Activated CD4-positive, alpha-beta T cell treated with anti-CD3 and anti-CD28 coated beads, Interleukin-2, amount 50 U/mL, for 24 hours (primary cell): Measurements from ENCODE around the gene PHAX.
A peak's percentile ranks its signal among the peaks of the same experiment; 100 is the strongest.
"Not testable (repeated sequence)": the region's sequence is repeated elsewhere in the genome, so short reads cannot be mapped to it uniquely, and the experiment has no call there.

ENCODE experiments used
- DNase-seq, 2 donors: peaks; one replicate each; pipeline ENCODE4 v3.0.0-alpha.2; 2020; ENCODE audit warnings: low read depth in 1 of 2, low spot score in 1 of 2

The PHAX gene

GRCh38 chr5:126600631-126601511, at the start of gene PHAX:
Gene PHAX, plus strand, starts transcription at chr5:126600947. Its CDS starts 16 bp downstream, at chr5:126600963.
- DNase-seq: peak; percentile 54 to 55

- DNase-seq: no peak
These were observed 48.1 kb upstream of the PHAX start for GRCh38 chr5:126552614-126553013.

GRCh38 chr5:126555101-126555500, 45.6 kb upstream of the PHAX start:
- DNase-seq: not testable (repeated sequence)

GRCh38 chr5:126561908-126562307, 38.8 kb upstream of the PHAX start:
- DNase-seq: no peak

- no peak for DNase-seq
These were observed 37.9 kb upstream of the PHAX start for GRCh38 chr5:126562823-126563222.

GRCh38 chr5:126568206-126568755, 32.5 kb upstream of the PHAX start:
- DNase-seq: no peak

- DNase-seq: no peak
These were observed 25.1 kb upstream of the PHAX start for GRCh38 chr5:126575644-126576043.

- DNase-seq: no peak
These were observed 23.8 kb upstream of the PHAX start for GRCh38 chr5:126576974-126577373.

- DNase-seq: no peak
These were observed 23.3 kb upstream of the PHAX start for GRCh38 chr5:126577415-126577814.

- no peak for DNase-seq
These were observed 21.0 kb upstream of the PHAX start for GRCh38 chr5:126579716-126580115.

- no peak for DNase-seq
These were observed 17.0 kb upstream of the PHAX start for GRCh38 chr5:126583761-126584160.

- DNase-seq: no peak
These were observed 13.0 kb upstream of the PHAX start for GRCh38 chr5:126587551-126588390.

GRCh38 chr5:126589536-126590297, 11.0 kb upstream of the PHAX start:
- DNase-seq: no peak

- DNase-seq: no peak
These were observed 9.2 kb upstream of the PHAX start for GRCh38 chr5:126591549-126591948.

- DNase-seq: peak; percentile 8 to 10
These were observed 5.8 kb upstream of the PHAX start, which contains the start of gene ALDH7A1 for GRCh38 chr5:126594748-126595485. Gene ALDH7A1, minus strand, starts transcription at chr5:126595219. Its CDS starts 21 bp downstream, at chr5:126595198.

- no peak for DNase-seq
These were observed 5.2 kb upstream of the PHAX start for GRCh38 chr5:126595486-126596083.

- DNase-seq: no peak
These were observed 3.6 kb upstream of the PHAX start for GRCh38 chr5:126597156-126597555.

GRCh38 chr5:126599499-126599898, 1.2 kb upstream of the PHAX start:
- DNase-seq: no peak

GRCh38 chr5:126599971-126600630, 646 bp upstream of the PHAX start:
- not testable (repeated sequence) for DNase-seq
